RWPE1 (cell line): ENCODE data around the gene HHLA2.

Source experiments
- CTCF ChIA-PET: fragments of 350-600 bp; sonication (Branson Sonifier 250); formaldehyde crosslinking; extraction: SDS; loops from one replicate; lab custom pipeline; 2021; lab: Yijun Ruan, JAX
- POLR2A ChIA-PET: fragments of 400-600 bp; formaldehyde crosslinking; extraction: SDS; loops from one replicate; lab custom pipeline; 2020; ENCODE audit warnings: antibody characterized with exemption; ENCODE audit not compliant: low non-redundant PET; lab: Yijun Ruan, JAX
- DNase-seq: peaks from one replicate; pipeline ENCODE4 v3.0.0; 2012; ENCODE audit warnings: low spot score
- H3K27ac ChIP-seq: fragments of 450-650 bp; 2 replicates; pipeline ENCODE4 v1.5.1; 2017
- CTCF ChIP-seq: fragments of 450-650 bp; conservative IDR thresholded peaks from 2 replicates; pipeline ENCODE4 v1.5.1; 2017; ENCODE audit warnings: low read depth, mild to moderate bottlenecking

Gene HHLA2

GRCh38 chr3:108333961-108334360 is 37.6 kb downstream of the HHLA2 start:
- no peak for DNase-seq
- ChIA-PET CTCF (no interaction called here), POLR2A (no interaction called here)
- no peak overlapping the region for H3K27ac ChIP-seq
- no peak for TF ChIP-seq CTCF

- DNase-seq = no peak
- TF ChIP-seq CTCF = no peak
- H3K27ac ChIP-seq = no peak overlapping the region
- POLR2A ChIA-PET = no interaction called here
- CTCF ChIA-PET = no interaction called here
Observed at GRCh38 chr3:108334701-108335100, 38.4 kb downstream of the HHLA2 start.

- ChIA-PET CTCF (interaction anchor here (0.6 kb wide), 1 partner anchor 416 kb away, joined by 3 read pairs; no protein-coding TSS in a partner anchor), POLR2A (no interaction called here)
- DNase-seq = no peak
- no peak overlapping the region for H3K27ac ChIP-seq
- no peak for TF ChIP-seq CTCF
Observed at GRCh38 chr3:108338901-108339545, 42.7 kb downstream of the HHLA2 start.

GRCh38 chr3:108341911-108342310 is 45.6 kb downstream of the HHLA2 start:
- no peak overlapping the region for H3K27ac ChIP-seq
- POLR2A ChIA-PET = no interaction called here
- CTCF ChIA-PET = interaction anchor here (0.9 kb wide), 1 partner anchor 9 kb away, joined by 3 read pairs; no protein-coding TSS in a partner anchor
- TF ChIP-seq CTCF = no peak
- DNase-seq = no peak

- no peak for DNase-seq
- POLR2A ChIA-PET = no interaction called here
- H3K27ac ChIP-seq = no peak overlapping the region
- CTCF ChIA-PET = no interaction called here
- no peak for TF ChIP-seq CTCF
Observed at GRCh38 chr3:108342837-108343486, 46.6 kb downstream of the HHLA2 start.

GRCh38 chr3:108343491-108343890 is 47.1 kb downstream of the HHLA2 start:
- no peak for TF ChIP-seq CTCF
- ChIA-PET POLR2A (no interaction called here), CTCF (interaction anchor here (0.6 kb wide), 1 partner anchor 948 kb away, joined by 3 read pairs; no protein-coding TSS in a partner anchor)
- no peak overlapping the region for H3K27ac ChIP-seq
- no peak for DNase-seq
